Measurements from ENCODE around the gene FUS.

GRCh38 chr16:31179219-31179746, 656 bp upstream of the FUS start:
- TF ChIP-seq POLR2A (IDR thresholded peaks at IDR 0.05) = no peak
- TF ChIP-seq CTCF (IDR thresholded peaks at IDR 0.05) = no peak
- no peak for TF ChIP-seq EP300 (IDR thresholded peaks at IDR 0.05)
- TF ChIP-seq POLR2AphosphoS5 (IDR thresholded peaks at IDR 0.05) = no peak

All from upper lobe of left lung (tissue), 4 donors.